Activated naive CD8-positive, alpha-beta T cell (primary cell): ENCODE measurements around the gene CYFIP2.
A peak's percentile ranks its signal among the peaks of the same experiment; 100 is the strongest.
"Not testable (repeated sequence)": the region's sequence is repeated elsewhere in the genome, so short reads cannot be mapped to it uniquely, and the experiment has no call there.

Experiments
- H3K27ac Mint-ChIP-seq: one replicate; pipeline ENCODE4 v1.8.0; 2021; ENCODE audit warnings: mixed read lengths
- H3K27me3 Mint-ChIP-seq: one replicate; pipeline ENCODE4 v1.8.0; 2021; ENCODE audit warnings: mixed read lengths
- H3K36me3 Mint-ChIP-seq: one replicate; pipeline ENCODE4 v1.8.0; 2021; ENCODE audit warnings: mixed read lengths
- H3K4me1 Mint-ChIP-seq: one replicate; pipeline ENCODE4 v1.8.0; 2021; ENCODE audit warnings: low read depth, mixed read lengths
- H3K4me3 Mint-ChIP-seq: one replicate; pipeline ENCODE4 v1.8.0; 2021; ENCODE audit warnings: mild to moderate bottlenecking, mixed read lengths
- H3K9me3 Mint-ChIP-seq: one replicate; pipeline ENCODE4 v1.8.0; 2021; ENCODE audit warnings: low read depth, mixed read lengths

Gene CYFIP2

DNA sequence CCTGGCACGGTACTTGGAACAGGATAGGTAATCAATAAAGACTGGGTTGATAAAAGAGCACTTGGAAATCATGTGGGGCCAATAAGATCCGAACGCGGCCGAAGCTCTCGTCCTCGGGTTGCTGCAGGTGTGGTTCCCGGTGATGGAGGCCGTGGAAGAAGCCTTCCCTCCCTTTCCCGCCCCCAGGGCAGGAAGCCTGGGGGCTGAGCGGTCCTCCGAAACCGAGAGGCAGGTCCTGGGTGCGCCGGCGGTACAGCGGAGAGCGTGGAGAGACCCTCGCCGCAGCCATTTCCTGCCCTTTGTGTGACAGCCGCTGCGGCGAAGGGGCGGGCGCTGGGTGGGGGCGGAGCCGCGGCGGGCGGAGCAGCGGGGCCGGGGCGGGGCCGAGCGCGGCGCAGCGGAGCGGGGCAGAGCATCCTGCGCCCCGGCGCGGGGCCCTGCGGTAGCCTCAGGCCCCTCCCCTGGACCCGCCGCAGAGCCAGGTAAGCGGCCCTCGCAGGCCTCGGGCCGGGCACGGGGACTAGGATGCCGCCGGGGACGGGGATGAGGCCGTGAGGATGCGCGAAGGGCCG is at the start of gene CYFIP2:
Gene CYFIP2 (plus strand): TSS at position 410 of the 572 bp plus-strand sequence. CDS start 19,239 bp downstream, outside the sequence.
- Mint-ChIP-seq H3K4me1 (peaks cover 78% of the 10 kb centered on the region), H3K4me3 (peak within 1 kb of the TSS; percentile 93), H3K9me3 (no peaks in the 10 kb centered on the region), H3K36me3 (peaks cover 12% of the 10 kb centered on the region), H3K27ac (peak within 1 kb of the TSS; percentile 98), H3K27me3 (no peaks in the 10 kb centered on the region)

DNA sequence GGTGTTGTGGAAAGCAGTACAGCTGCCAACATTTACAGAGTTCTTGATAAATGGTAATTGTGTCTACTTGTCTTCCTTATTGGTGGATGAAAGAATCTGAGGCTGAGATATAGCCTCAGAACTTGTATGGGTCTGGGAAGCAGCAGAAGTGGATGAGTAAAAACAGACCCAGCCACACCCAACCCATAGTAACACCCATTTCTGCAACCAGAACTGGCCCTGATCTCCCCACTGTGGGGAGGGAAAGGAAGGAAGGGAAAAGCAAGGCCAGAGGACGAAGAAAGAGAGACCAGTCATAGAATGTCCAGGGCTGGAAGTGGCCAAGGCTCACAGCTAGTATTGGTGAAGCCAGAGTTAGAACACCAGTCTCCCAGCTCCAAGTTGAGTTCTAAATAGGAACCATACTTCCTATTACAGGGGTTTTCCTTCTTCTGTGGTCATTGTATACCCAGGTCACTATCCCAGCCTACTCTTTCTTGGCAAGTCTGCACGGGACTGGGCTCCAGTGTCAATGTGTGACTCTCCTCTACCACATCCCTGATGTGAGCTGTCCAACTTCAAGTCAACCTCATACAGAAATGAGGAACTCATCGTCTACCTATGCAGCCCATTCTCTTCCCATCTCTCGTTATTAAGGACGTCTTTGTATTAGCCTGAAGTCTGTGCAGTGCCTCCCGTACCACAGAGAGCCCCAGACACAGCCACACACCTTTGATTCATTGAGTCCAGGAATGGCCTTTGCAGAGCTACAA is 49.4 kb upstream of the CYFIP2 start:
- Mint-ChIP-seq H3K27me3 (no peaks in the 10 kb centered on the region), H3K9me3 (no peaks in the 10 kb centered on the region), H3K27ac (peak overlapping the region; percentile 98), H3K4me3 (peak overlapping the region; percentile 82), H3K4me1 (peaks cover 96% of the 10 kb centered on the region), H3K36me3 (peaks cover 69% of the 10 kb centered on the region)

DNA sequence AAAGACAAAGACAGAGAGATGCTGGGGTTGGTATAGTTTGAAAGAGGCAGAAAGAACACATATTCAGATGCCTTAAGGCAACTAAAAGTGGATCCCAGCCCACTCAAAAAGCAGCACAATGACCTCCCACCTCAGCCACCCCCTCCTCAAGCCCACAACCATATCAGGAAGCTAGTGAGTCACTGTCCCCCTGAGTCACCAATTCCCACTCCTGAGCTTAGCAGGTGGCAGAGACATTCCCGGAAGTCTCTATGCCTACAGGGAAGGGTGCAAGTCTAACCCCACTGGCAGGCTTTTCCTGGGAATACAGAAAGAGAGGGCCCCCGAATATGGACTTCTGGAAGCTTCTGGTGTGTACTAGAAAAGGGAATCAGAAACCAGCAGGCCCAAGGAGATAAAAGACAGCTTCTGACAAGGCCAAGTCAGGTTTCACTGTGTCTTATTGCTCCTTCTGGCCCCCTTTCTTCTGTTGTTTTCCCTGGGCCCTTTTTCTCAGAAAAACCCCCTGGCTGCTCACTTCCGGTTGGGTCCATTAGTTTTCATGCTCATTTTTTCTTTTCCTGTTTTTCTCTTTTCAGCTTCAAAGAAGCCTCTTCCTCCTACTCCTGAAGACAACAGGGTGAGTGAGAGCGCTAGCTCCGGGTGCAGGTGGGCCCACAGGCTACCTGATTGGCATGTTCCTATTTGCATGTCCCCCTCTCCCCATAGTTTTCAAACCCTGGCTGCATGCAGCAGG is 48.5 kb upstream of the CYFIP2 start:
- H3K9me3 Mint-ChIP-seq, result no peaks in the 10 kb centered on the region
- peak overlapping the region; percentile 81 for H3K4me3 Mint-ChIP-seq
- no peaks in the 10 kb centered on the region for H3K27me3 Mint-ChIP-seq
- H3K36me3 Mint-ChIP-seq, result peaks cover 68% of the 10 kb centered on the region
- H3K27ac Mint-ChIP-seq, result peak overlapping the region; percentile 98
- peaks cover 95% of the 10 kb centered on the region for H3K4me1 Mint-ChIP-seq

DNA sequence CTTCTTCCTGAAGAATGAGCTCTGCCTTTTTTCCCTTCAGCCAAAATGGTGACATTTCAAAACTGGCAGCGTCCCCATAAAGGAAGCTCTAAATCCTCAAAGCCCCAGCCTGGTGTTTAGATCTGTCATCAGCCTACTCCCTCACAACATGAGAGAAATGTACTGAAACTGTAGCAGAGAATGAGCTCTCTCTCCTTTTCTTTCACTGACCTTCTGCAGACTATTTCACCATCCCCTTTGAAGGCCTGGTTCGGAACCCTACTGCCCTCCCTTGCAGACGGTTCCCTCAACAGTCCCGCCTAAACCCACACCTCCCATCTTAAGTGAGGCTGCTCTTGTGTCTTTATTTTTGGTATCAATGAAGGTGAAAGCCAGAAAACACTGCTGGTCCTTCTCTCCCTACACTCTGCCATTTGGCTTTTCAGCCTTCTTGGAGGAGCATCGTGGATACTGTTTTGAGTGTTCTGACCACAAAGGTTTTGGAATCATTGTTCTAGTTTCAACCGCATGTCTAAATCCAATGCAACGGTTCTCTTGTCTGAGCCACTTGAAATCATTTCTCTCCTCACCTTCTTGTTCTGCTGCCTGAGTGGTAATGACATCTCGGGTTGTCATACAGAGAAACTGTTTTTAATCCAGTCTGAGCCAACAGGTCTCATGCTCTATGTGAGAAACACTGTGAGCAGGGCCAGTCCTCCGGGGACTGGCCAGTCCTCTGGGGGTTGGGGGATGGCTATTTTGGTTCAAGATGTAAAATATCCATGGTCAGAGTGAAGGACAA is 46.2 kb upstream of the CYFIP2 start:
- peaks cover 83% of the 10 kb centered on the region for H3K4me1 Mint-ChIP-seq
- no peaks in the 10 kb centered on the region for H3K27me3 Mint-ChIP-seq
- H3K27ac Mint-ChIP-seq, result peak overlapping the region; percentile 98
- H3K4me3 Mint-ChIP-seq, result peak overlapping the region; percentile 81
- H3K9me3 Mint-ChIP-seq, result no peaks in the 10 kb centered on the region
- H3K36me3 Mint-ChIP-seq, result peaks cover 61% of the 10 kb centered on the region

DNA sequence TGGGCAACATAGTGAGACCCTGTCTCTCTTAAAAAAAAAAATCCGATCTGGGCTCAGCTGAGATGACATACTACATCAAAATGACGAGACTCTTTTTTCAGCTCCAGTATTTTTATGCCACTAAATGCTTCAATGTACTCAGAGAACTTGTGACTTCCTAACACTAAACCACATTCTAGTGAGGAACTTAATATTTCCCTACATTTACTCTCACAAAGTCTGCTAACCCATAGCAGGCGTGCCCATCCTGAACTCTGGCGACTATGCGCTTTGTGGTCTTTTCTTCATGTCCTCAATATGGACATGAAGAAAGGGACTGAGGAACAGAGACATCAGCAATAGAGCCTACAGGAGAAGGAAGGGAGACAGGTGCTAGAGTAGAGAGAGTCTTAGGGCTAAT is 44.0 kb upstream of the CYFIP2 start:
- H3K27me3 Mint-ChIP-seq, result no peaks in the 10 kb centered on the region
- H3K4me3 Mint-ChIP-seq, result peak overlapping the region; percentile 94

DNA sequence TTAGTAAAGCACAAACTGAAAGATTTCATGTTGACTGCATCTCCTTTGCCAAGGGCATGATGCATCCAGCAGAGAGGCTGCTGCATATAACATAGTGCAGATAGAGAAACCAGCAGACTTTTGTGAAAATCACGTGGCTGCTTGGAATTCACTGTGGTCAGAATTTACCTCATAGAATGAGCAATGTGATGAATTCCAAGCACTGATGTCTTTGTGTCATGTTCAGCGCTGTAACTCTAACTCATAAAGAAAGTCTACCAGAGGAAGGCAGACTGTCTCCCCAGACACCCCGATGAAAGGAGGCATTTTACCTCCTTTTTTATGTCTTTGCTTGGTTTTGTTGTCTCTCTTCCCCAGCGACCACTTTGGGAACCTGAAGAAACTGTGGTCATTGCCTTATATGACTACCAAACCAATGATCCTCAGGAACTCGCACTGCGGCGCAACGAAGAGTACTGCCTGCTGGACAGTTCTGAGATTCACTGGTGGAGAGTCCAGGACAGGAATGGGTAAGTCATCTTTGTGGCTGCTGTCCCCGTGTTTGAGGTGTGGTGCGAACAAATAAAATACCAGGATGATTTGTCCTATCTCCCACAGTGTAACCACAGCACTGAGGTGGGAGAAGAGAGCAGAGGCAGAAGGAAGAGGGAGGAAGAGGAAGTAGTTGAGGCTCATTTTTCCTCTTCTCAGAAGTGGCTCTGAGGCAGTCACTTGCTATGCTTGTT is 43.3 kb upstream of the CYFIP2 start:
- Mint-ChIP-seq H3K9me3 (peaks cover 3% of the 10 kb centered on the region), H3K27ac (peak overlapping the region; percentile 99), H3K27me3 (no peaks in the 10 kb centered on the region), H3K4me1 (peaks cover 79% of the 10 kb centered on the region), H3K36me3 (peaks cover 51% of the 10 kb centered on the region), H3K4me3 (peak overlapping the region; percentile 94)

More for the DNA sequence above, 44.0 kb upstream of the CYFIP2 start:
- H3K27ac Mint-ChIP-seq, result peak overlapping the region; percentile 99
- peaks cover 53% of the 10 kb centered on the region for H3K36me3 Mint-ChIP-seq
- H3K4me1 Mint-ChIP-seq, result peaks cover 81% of the 10 kb centered on the region
- H3K9me3 Mint-ChIP-seq, result peaks cover 3% of the 10 kb centered on the region

DNA sequence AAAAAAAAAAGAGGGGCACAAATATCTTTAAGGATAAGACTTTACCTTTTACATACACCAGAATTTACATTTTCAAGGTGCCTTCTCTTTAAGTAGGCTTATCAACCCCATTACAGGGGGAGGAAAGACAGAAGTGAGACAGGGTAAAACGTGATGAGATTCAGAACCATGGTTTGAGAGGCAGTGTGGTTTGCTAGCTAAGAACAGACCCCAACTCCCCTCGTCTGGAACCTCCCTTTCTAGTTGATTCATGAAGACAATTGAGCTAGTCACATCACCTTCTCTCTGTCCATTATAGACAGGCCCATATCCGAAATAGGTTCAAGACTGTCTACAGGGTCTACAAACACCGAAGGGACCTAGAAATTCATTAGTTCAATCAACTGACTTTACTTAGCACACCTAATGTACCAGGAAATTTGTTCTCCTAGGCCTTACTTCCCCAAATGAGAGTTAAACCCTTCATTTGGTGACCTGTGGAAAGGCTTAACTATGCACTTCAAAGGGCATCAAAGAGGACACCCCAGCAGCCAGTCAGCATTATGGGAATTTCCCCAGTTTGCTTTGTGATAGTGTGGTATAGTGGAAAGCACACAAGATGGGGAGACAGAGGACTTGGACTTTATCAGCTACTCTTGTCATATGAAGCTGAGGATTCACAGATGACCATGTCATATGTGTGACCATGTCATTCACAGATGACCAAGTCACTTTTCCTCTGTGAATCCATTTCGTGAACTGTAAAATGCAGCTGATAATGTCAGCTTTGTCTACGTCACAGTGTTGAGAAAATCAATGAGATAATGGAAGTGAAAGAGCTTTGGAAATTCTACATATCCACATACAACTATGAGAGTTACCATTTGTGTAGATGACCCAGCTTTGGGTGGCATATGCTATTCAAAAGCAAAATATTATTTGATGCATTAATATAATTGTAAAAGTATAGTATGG is 40.2 kb upstream of the CYFIP2 start:
- Mint-ChIP-seq H3K9me3 (peaks cover 3% of the 10 kb centered on the region), H3K4me1 (peaks cover 68% of the 10 kb centered on the region), H3K4me3 (peak overlapping the region; percentile 94), H3K36me3 (peaks cover 34% of the 10 kb centered on the region), H3K27me3 (no peaks in the 10 kb centered on the region), H3K27ac (peak overlapping the region; percentile 99)

DNA sequence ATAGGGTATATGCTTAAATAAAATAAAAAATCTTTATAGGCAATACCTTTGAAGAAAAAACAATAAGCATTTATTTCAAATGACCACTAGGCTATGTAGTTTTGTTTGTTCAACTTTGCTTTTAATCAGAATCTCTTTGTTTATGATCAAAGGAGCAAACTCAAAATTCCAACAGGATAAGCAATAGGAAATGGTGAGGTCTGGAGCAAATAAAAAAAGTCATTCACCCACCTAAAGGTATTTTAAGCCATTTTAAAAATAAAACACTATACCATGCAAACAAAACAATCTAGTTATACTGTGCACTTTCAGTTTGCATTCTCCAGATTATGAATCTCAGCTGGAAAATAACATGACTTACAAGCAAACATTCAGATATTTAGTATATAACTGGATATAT is 35.3 kb upstream of the CYFIP2 start:
- Mint-ChIP-seq H3K27ac (peak overlapping the region; percentile 90), H3K4me3 (no peak overlapping the region), H3K4me1 (peaks cover 81% of the 10 kb centered on the region), H3K27me3 (no peaks in the 10 kb centered on the region), H3K9me3 (peaks cover 3% of the 10 kb centered on the region), H3K36me3 (peaks cover 41% of the 10 kb centered on the region)

DNA sequence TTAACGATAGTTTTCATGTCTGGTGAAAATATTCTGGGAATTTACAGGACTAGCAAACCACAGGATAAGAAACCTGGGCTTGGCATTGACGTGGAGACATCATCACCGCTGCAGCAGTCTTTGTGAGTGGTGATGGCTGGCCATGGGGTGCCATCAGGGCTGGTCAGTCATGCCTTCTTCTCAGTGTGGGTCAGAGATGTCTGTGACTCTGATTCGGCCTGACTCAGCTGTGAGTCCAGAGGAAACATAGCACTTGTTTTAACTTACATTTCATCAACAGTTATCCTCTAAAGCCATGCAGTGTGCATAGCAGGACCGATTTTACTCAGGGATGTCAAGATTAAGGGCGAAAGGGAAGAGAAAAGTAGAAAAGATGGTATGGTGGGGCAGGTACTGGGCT is 33.2 kb upstream of the CYFIP2 start:
- no peaks in the 10 kb centered on the region for H3K27me3 Mint-ChIP-seq
- H3K36me3 Mint-ChIP-seq, result peaks cover 36% of the 10 kb centered on the region
- peak overlapping the region; percentile 66 for H3K4me3 Mint-ChIP-seq
- peaks cover 80% of the 10 kb centered on the region for H3K4me1 Mint-ChIP-seq
- no peaks in the 10 kb centered on the region for H3K9me3 Mint-ChIP-seq
- H3K27ac Mint-ChIP-seq, result peak overlapping the region; percentile 96

DNA sequence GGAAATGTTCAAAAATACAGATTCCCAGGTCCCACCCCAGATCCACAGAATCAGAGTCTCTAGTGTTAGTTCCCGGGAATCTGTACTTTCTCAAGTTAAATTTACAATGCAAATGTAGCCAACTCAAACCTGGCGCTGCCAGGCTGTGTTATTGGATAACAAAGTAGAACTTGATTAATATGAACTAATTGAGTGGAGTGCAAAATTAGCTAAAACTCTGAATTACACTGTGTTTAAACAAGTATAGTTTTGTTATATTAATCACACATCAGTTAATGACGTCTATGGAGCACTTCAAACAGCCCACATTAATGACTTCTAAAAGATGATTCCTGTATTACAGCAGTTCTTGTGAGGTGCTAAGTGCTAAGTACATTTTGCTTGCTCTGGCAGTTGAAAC is 32.4 kb upstream of the CYFIP2 start:
- H3K4me3 Mint-ChIP-seq, result peak overlapping the region; percentile 66
- H3K9me3 Mint-ChIP-seq, result no peaks in the 10 kb centered on the region
- H3K27me3 Mint-ChIP-seq, result no peaks in the 10 kb centered on the region
- peaks cover 39% of the 10 kb centered on the region for H3K36me3 Mint-ChIP-seq
- H3K4me1 Mint-ChIP-seq, result peaks cover 81% of the 10 kb centered on the region
- peak overlapping the region; percentile 96 for H3K27ac Mint-ChIP-seq

DNA sequence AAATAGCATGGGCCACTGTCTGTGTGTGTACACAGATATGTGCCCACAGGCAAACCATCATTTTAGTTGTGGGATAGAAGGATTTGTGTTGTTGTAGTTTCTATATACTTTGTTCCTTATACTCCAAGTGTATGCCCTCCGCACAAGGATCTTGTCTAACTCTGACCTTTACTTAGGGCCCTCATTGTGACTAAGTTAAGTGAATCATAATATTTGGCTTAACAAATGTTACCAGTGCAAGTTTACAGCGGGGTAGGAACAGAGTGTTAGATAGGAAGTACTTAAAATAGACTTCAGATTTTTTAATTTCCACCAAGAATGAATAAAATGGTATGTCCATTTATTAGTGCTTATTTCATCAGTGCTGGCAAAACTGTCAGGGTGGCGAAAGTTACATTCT is 29.5 kb upstream of the CYFIP2 start:
- no peak overlapping the region for H3K4me3 Mint-ChIP-seq
- no peaks in the 10 kb centered on the region for H3K9me3 Mint-ChIP-seq
- H3K27me3 Mint-ChIP-seq, result no peaks in the 10 kb centered on the region
- peaks cover 80% of the 10 kb centered on the region for H3K4me1 Mint-ChIP-seq
- peaks cover 45% of the 10 kb centered on the region for H3K36me3 Mint-ChIP-seq
- peak overlapping the region; percentile 83 for H3K27ac Mint-ChIP-seq

DNA sequence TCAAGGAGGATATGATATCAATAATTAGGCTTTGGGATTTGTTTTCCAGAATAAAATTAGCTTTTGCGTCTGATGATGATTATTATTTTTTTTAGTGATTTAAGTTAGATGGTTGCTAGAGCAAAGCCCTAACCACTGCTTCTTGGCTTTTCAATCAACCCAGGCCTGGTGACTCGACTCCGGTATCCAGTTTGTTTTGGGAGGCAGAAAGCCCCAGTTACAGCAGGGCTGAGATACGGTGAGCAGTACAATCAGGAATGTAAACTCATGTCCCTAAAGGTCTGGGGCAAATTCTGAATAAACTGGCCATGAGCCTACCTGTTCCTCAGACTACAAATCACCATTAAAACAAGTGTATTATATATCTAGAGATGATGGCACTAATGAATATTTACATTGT is 24.4 kb upstream of the CYFIP2 start:
- Mint-ChIP-seq H3K27me3 (no peaks in the 10 kb centered on the region), H3K27ac (peak overlapping the region; percentile 92), H3K4me3 (no peak overlapping the region), H3K9me3 (no peaks in the 10 kb centered on the region), H3K36me3 (peaks cover 49% of the 10 kb centered on the region), H3K4me1 (peaks cover 74% of the 10 kb centered on the region)

DNA sequence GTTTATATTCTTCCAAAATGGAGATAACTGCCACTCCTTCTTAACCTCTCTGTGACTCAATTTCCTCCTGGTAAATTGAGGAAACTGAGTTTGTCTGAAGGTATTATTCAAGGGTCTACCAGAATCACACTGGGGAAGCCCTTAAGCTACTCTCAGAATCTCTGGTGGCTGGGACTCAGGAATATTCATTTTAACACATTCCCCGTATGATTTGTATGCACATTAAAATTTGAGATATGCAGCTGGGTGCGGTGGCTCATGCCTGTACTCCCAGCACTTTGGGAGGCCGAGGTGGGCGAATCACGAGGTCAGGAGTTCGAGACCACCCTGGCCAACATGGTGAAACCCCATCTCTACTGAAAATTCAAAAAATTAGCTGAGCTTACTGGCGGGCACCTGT is 21.2 kb upstream of the CYFIP2 start:
- Mint-ChIP-seq H3K27ac (peak overlapping the region; percentile 92), H3K4me1 (peaks cover 81% of the 10 kb centered on the region), H3K36me3 (peaks cover 64% of the 10 kb centered on the region)
- H3K4me3 Mint-ChIP-seq, H3K9me3 Mint-ChIP-seq, H3K27me3 Mint-ChIP-seq: not testable (repeated sequence)
